Adrenal gland (tissue), 5 donors: ENCODE data around the gene GNAO1.

Experiments
- CTCF ChIP-seq, 6 experiments: fragments of 450-650 bp in 4 of 6; fragments of 200-600 bp in 2 of 6; sonication (generic) in 1 of 6; IDR thresholded peaks; 1 replicate in 5 of 6; 2 replicates in 1 of 6; pipeline versions ENCODE4 v1.5.1 to v1.8.0; 2016 to 2021; ENCODE audit warnings: antibody characterized with exemption in 6 of 6, mild to moderate bottlenecking in 2 of 6, moderate library complexity in 1 of 6
- POLR2A ChIP-seq, 2 donors: fragments of 450-650 bp; IDR thresholded peaks; one replicate each; pipeline ENCODE4 v1.6.1; 2017; ENCODE audit warnings: antibody characterized with exemption in 2 of 2, mild to moderate bottlenecking in 2 of 2, moderate library complexity in 1 of 2
- donor health status: DM: no; HTN: no; CAD: no.

- TF ChIP-seq CTCF (IDR thresholded peaks at IDR 0.05) (no peak), POLR2A (IDR thresholded peaks at IDR 0.05) (no peak)
These were observed 150.5 kb downstream of the GNAO1 start for GRCh38 chr16:56341656-56342399.
